CD4-positive, alpha-beta T cell treated with Interleukin-12 subunit alpha and Interleukin-12 subunit beta, for 1 hour (primary cell): ENCODE results near the gene MOB4.
"Not testable (repeated sequence)": the region's sequence is repeated elsewhere in the genome, so short reads cannot be mapped to it uniquely, and the experiment has no call there.

Source experiments
- DNase-seq: peaks from one replicate; pipeline ENCODE4 v3.0.0-alpha.2; 2020

The MOB4 gene

GRCh38 chr2:197515315-197515738 lies 539 bp upstream of the MOB4 start:
- no peak for DNase-seq

GRCh38 chr2:197516393-197516761 lies 511 bp downstream of the MOB4 start:
- DNase-seq = peak; percentile 33

DNA sequence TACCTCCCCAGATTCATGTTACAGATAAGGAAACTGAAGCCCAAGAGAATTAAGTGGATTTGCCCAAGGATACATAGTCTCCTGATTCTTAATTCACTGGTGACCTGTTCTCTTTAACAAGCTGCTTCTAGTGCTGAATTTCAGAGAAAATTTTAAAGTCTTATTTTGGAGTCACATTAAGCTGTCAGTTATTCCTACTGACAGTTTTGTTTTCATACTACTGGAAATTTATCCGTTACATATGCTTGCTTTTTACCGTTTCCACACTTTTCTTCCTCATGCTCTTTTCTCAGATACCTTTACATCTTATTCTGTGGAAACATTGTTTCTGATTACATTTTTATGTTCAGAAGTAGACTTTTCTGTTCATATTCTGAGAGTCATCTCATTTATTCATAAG lies 1.3 kb downstream of the MOB4 start:
- DNase-seq = no peak

DNA sequence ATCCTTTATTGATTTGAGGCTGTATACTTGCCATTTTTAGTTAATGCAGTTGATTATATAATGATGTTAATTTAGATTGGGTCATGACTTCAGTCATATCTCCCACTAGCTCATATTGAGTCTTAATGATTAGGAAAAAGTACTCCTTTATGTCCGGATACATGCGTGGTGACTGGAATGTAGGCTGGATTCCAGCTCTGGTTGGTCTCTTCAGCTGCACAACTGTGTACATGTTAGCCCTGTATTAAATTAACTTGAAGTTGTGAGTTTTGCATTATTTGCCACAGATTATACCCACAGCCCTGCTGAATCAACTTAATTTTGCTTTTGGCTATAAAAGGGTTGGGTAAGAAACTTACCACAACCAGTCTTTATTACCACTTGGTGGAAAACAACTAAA lies 22.5 kb downstream of the MOB4 start:
- DNase-seq = no peak

DNA sequence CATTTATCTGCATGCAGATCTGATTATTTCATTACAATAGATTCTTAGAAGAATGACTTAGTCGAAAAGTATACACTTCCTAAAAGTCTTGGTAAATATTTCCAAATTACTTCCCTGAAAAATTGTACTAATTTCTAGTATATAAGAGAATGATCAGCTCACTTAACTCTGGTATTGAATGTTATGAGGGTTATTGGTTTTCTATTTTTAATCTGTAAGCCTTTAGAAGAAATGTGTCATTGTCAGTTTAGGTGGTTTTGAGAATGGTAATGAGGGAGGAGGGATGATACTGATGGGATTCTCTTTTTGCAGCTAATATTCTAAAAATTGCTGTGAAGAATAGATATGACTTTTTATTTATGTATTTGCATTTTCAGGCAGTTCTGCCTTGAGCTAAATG lies 23.9 kb downstream of the MOB4 start:
- DNase-seq = no peak

- no peak for DNase-seq
Measured at GRCh38 chr2:197543206-197543605, 27.3 kb downstream of the MOB4 start.

- no peak for DNase-seq
Measured at GRCh38 chr2:197547163-197547900, 31.5 kb downstream of the MOB4 start.

GRCh38 chr2:197548582-197548981 lies 32.7 kb downstream of the MOB4 start:
- no peak for DNase-seq

- not testable (repeated sequence) for DNase-seq
Measured at GRCh38 chr2:197551260-197551659, 35.4 kb downstream of the MOB4 start.

DNA sequence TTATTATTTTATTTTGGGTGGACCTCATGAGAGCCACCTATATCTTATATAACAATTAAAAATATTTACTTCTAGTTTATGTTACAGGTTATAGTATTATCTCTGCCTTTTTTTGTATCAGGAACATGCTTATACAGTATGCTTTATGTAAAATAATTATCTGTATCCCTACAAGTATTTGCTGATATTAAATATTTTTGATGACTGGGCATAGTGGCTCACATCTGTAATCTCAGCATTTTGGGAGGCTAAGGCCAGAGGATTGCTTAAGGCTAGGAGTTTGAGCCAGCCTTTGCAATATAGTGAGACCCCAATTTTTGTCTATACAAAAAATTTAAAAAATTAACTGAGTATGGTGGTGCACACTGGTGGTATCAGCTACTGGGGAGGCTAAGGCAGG lies 39.6 kb downstream of the MOB4 start:
- no peak for DNase-seq

DNA sequence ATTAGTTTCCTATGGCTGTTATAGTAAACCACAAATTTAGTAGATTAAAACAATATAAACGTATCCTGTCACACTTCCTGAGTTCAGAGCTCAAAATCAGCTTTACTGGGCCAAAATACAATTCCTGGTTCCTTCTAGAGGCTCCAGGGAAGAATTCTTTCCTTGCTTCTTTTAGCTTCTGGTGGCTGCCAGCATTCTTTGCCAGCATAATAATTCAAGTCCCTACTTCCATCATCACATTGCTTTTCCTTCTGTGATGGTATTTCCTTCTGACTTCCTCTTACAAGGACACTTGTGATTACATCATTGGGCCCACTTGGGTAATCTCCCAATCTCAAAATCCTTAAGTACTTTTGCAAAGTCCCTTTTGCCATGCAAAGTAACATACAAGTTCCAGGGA lies 40.6 kb downstream of the MOB4 start:
- DNase-seq = no peak

DNA sequence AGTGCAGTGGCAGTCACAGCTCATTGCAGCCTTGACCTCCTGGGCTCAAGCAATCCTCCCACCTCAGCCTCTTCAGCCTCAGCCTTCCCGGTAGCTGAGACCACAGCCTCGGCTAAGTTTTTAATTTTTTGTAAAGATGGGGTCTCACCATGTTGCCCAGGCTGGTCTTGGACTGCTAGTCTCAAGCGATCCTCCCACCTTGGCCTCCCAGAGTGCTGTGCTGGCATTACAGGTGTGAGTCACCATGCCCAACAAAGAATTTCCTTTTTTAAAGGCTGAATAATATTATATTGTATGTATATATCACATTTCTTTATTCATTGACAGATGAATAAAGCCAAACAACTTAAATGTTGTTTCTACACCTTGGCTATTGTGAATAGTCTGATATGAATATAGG lies 42.5 kb downstream of the MOB4 start:
- no peak for DNase-seq

- no peak for DNase-seq
Measured at GRCh38 chr2:197559681-197560080, 43.8 kb downstream of the MOB4 start.

GRCh38 chr2:197560146-197560665 lies 44.3 kb downstream of the MOB4 start:
- DNase-seq = no peak

- DNase-seq = no peak
Measured at GRCh38 chr2:197571627-197572271, 55.9 kb downstream of the MOB4 start.

GRCh38 chr2:197573608-197574007 lies 57.7 kb downstream of the MOB4 start:
- no peak for DNase-seq

DNA sequence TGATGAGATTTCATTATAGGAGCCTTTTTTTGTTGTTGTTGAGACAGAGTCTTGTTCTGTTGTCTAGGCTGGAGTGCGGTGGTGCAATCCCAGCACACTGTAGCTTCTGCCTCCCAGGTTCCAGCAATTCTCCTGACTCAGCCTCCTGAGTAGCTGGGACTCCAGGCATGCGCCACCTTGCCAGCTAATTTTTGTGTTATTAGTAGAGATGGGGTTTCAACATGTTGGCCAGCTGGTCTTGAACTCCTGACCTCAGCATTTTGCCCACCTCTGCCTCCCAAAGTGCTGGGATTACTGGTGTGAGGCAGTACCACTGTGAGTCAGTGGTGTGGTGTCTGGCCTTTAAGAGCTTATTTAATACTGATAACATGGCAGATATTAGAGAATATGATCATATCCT lies 60.1 kb downstream of the MOB4 start:
- no peak for DNase-seq

- DNase-seq = no peak
Measured at GRCh38 chr2:197576631-197577030, 60.8 kb downstream of the MOB4 start.

- no peak for DNase-seq
Measured at GRCh38 chr2:197577446-197577845, 61.6 kb downstream of the MOB4 start.

GRCh38 chr2:197578294-197578693 lies 62.4 kb downstream of the MOB4 start:
- not testable (repeated sequence) for DNase-seq

DNA sequence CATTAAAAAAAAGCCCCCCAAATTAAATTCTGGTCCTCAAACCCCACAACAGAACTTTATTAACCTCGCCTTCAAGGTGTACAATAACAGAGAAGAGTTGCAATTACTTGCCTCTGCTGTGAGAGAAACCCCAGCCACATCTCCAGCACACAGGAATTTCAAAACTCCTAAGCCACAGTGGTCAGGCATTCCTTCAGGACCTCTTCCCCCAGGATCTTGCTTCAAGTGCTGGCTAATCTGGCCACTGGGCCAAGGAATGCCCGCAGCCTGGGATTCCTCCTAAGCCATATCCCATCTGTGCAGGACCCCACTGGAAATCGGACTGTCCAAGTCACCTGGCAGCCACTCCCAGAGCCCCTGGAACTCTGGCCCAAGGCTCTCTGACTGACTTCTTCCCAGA lies 64.3 kb downstream of the MOB4 start:
- not testable (repeated sequence) for DNase-seq

GRCh38 chr2:197587255-197587654 lies 71.4 kb downstream of the MOB4 start:
- not testable (repeated sequence) for DNase-seq

GRCh38 chr2:197591339-197592072 lies 75.6 kb downstream of the MOB4 start:
- no peak for DNase-seq

- no peak for DNase-seq
Measured at GRCh38 chr2:197596766-197597165, 80.9 kb downstream of the MOB4 start.
